AG04450 (cell line): ENCODE results near the gene PTPN3. TPM values are rescaled to one million over a fixed set of nuclear protein-coding genes. Genes with fewer than 3 reads are reported as not detected.

Source experiments
- CTCF ChIA-PET: fragments of 300-600, 350-600 bp; formaldehyde crosslinking; extraction: SDS; loops from one replicate; lab custom pipeline; 2022; ENCODE audit warnings: antibody characterized with exemption, inconsistent platforms; lab: Charles Lee
- POLR2A ChIA-PET: fragments of 350-600 bp; formaldehyde crosslinking; extraction: SDS; loops from one replicate; lab custom pipeline; 2021; ENCODE audit warnings: antibody characterized with exemption, inconsistent platforms; lab: Yijun Ruan, JAX
- DNase-seq: peaks from one replicate; pipeline ENCODE4 v3.0.0-alpha.2; 2011; ENCODE audit warnings: low read depth, low spot score
- H3K27ac ChIP-seq: one replicate; pipeline ENCODE4 v1.5.1; 2012; ENCODE audit warnings: low read depth, low read length, control low read depth
- H3K27me3 ChIP-seq: one replicate; pipeline ENCODE4 v1.6.0; 2012; ENCODE audit warnings: low read length; ENCODE audit not compliant: control insufficient read depth, insufficient read depth
- H3K4me3 ChIP-seq: 2 replicates; pipeline ENCODE4 v1.5.1; 2011; ENCODE audit warnings: mild to moderate bottlenecking, low read depth, low read length, control low read depth
- H3K9me3 ChIP-seq: 2 replicates; pipeline ENCODE4 v1.5.1; 2012; ENCODE audit warnings: low read length; ENCODE audit not compliant: control insufficient read depth, insufficient read depth
- polyA plus RNA-seq: library from polyadenylated mRNA; depleted of rRNA; stranded (reverse); fragments of >200 nt; gene quantifications from 2 replicates; pipeline ENCODE4 v1.2.3, GENCODE V29; 2011
- TF ChIP-seq, protein P1 (sequence below): IDR thresholded peaks from 2 replicates; pipeline ENCODE4 v1.5.1; 2011; ENCODE audit warnings: low read depth, low read length, control low read depth, inconsistent platforms

Gene PTPN3
- polyA plus RNA-seq, 1 experiment: 1.4 TPM

DNA sequence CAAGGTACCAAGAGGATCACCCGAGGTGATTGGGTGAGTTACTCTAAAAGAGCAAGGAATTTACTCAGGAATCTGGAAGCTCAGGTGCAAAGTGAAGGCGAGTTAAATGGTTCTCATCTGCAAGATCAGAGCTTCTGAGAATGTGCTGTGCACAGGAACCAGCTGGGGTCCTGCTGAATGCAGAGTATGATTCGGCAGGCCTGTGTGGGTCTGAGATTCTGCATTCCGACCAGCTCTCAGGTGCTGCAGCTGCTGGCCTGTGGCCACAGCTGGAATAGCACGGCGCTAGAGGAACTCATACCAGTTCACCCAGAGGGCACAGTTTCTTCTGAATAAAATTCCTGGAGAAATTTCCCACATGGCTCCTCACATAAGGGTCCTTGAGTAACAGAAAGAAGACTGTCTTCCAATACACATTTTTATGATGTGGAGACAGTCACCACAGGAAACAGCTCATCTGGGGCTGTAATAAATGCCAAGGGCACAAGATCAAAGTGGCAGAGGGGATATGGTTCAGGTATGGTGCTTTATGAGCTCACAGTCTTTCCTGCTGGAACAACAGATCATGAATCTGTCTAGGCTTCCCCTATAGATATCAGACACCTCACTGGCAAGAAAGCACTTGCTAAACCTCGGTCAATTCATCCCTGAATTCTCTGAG lies 83.9 kb downstream of the PTPN3 start:
- Histone ChIP-seq H3K9me3 (no peaks in the 10 kb centered on the region), H3K27ac (no peak overlapping the region), H3K27me3 (no peaks in the 10 kb centered on the region), H3K4me3 (no peak overlapping the region)
- ChIA-PET POLR2A (no interaction called here), CTCF (interaction anchor here (0.6 to 1.4 kb wide), 2 partner anchors 12 to 302 kb away, joined by 4 to 6 read pairs; no protein-coding TSS in a partner anchor)
- TF ChIP-seq, protein P1, sequence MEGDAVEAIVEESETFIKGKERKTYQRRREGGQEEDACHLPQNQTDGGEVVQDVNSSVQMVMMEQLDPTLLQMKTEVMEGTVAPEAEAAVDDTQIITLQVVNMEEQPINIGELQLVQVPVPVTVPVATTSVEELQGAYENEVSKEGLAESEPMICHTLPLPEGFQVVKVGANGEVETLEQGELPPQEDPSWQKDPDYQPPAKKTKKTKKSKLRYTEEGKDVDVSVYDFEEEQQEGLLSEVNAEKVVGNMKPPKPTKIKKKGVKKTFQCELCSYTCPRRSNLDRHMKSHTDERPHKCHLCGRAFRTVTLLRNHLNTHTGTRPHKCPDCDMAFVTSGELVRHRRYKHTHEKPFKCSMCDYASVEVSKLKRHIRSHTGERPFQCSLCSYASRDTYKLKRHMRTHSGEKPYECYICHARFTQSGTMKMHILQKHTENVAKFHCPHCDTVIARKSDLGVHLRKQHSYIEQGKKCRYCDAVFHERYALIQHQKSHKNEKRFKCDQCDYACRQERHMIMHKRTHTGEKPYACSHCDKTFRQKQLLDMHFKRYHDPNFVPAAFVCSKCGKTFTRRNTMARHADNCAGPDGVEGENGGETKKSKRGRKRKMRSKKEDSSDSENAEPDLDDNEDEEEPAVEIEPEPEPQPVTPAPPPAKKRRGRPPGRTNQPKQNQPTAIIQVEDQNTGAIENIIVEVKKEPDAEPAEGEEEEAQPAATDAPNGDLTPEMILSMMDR: no peak
- DNase-seq: no peak

DNA sequence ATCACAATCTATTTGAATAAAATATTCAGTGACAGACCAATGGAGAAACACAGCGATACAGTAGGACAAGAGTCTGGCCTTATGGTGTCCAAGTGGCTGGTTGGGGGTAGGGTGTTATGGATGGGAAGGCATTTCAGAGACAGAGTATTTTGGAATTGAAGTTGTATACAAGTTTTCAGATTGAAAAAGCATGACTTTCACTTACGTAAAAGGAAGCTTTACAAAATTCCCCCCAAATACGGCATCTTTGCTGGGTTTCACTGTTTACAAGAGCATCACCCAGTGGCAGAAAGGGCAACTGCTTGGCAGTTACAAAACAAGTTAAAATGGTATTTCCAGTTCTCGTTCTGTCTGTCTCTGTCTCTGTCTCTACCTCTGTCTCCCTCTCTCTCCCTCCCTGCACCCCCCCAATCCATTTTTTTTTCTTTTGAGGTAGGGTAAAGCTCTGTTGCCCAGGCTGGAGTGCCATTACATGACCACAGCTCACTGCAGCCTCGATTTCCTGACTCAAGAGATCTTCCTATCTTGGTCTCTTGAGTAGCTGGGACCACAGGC lies 86.2 kb downstream of the PTPN3 start:
- DNase-seq: peak; percentile 16
- ChIA-PET CTCF (interaction anchor here (0.6 to 2.5 kb wide), 22 partner anchors 10 to 1122 kb away, joined by 3 to 11 read pairs (median 4); no protein-coding TSS in a partner anchor), POLR2A (no interaction called here)
- H3K27me3 ChIP-seq: no peaks in the 10 kb centered on the region
- H3K27ac ChIP-seq: no peak overlapping the region
- TF ChIP-seq, protein P1: peak; percentile 79
- H3K4me3 ChIP-seq: no peak overlapping the region
- H3K9me3 ChIP-seq: no peaks in the 10 kb centered on the region

DNA sequence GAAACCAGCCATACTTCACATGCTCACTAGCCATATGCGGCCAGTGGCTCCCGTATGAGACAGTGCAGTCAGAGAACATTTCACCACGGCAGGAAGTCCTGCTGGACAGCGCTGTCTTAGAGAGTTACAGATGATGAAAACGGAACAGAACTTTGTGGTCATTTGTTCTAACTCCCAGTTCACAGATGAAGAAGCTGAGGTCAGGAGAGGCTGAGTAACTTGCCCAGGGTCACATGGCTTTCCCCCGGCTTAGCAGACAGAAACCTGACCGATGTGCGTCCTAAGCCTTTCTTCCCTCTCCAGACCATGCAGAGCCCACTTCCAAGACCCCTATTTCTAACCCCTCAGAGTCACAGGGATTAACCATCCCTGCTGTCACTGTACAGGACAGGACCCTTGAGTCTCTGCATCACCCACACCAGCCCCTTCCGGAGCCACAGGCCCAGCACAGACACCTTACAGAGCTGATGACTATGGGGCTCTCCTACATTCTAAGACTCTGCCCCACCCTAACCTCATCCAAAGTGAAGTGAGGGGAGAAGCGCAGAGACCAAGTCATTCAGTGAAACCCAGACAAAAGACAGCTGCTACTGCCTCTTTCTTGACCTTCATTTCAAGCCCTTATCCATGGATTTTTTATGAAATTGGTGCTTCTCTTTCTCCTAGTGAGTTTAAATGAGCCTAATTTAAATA lies 86.9 kb downstream of the PTPN3 start:
- CTCF ChIA-PET: interaction anchor here (0.8 to 2.5 kb wide), 15 partner anchors 10 to 464 kb away, joined by 3 to 11 read pairs (median 5); no protein-coding TSS in a partner anchor

DNA sequence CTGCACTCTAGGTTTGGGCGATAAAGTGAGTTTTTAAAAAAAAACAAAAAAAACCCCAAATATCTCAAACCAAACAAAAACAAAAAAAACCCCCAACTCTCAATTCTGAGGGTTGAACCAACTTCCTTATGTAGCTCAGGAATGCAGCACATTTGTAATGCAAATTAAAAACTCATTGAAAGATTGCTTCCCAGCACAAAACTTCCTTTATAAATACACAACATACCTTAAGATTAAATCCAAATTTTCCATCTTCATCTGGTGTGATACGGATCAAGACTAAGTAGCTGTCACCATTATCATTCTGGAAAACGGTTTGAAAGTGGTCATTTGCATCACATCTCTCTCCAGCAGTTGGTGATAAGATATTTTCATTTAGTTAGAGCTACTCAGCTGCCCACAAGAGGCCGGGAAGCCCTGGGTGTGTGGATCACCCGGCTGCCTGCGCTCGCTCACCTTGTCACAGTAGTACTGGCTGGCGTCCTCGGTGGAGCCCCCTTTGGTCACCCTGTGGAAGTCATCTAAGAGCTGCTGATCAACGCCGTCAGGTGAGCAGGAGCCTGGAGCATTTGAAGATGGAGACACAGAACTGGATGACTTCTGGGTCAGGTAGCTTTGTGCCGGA lies 88.2 kb downstream of the PTPN3 start:
- Histone ChIP-seq H3K9me3 (no peaks in the 10 kb centered on the region), H3K27ac (no peak overlapping the region), H3K4me3 (no peak overlapping the region), H3K27me3 (no peaks in the 10 kb centered on the region)
- ChIA-PET CTCF (interaction anchor here (0.9 to 2.1 kb wide), 3 partner anchors 8 to 60 kb away, joined by 3 to 9 read pairs (median 3); no protein-coding TSS in a partner anchor), POLR2A (no interaction called here)
- TF ChIP-seq, protein P1: no peak
- DNase-seq: no peak

More for the DNA sequence above, 86.9 kb downstream of the PTPN3 start:
- H3K4me3 ChIP-seq: no peak overlapping the region
- DNase-seq: no peak
- H3K9me3 ChIP-seq: no peaks in the 10 kb centered on the region
- POLR2A ChIA-PET: no interaction called here
- TF ChIP-seq, protein P1: no peak
- H3K27ac ChIP-seq: no peak overlapping the region
- no peaks in the 10 kb centered on the region for H3K27me3 ChIP-seq
